Measurements from ENCODE around the gene AURKAIP1. TPM values are rescaled to one million over a fixed set of nuclear protein-coding genes. Genes with fewer than 3 reads are reported as not detected.

AURKAIP1 gene
- total and polyA plus RNA-seq, 2 of the 13 experiments (the other 11 are each of a cell fraction or from before 2014, with no cell fraction given) = 69.5 to 175 TPM

- TF ChIP-seq ZNF646 (CRISPR knock-in tag; IDR thresholded peaks at IDR 0.05) (no peak), ZNF772 (CRISPR knock-in tag; IDR thresholded peaks at IDR 0.05) (no peak), ARNT (IDR thresholded peaks at IDR 0.05) (no peak), ZNF879 (CRISPR knock-in tag; IDR thresholded peaks at IDR 0.05) (no peak), CBFB (CRISPR knock-in tag; IDR thresholded peaks at IDR 0.05) (0 out of 2 replicates have a peak, but pooled peaks have one; percentile 35), ZNF644 (CRISPR knock-in tag; IDR thresholded peaks at IDR 0.05; ENCODE audit: low read depth) (no peak), NONO (IDR thresholded peaks at IDR 0.05) (no peak), NONO (CRISPR knock-in tag; conservative IDR thresholded peaks at IDR 0.05) (peak; percentile 61; the same call in 1 of the 2 replicates), ZBTB7A (CRISPR knock-in tag; IDR thresholded peaks at IDR 0.05) (peak; percentile 95), ZSCAN29 (CRISPR knock-in tag; conservative IDR thresholded peaks at IDR 0.05) (0 out of 2 replicates have a peak, but pooled peaks have one; percentile 53), ZNF720 (CRISPR knock-in tag; IDR thresholded peaks at IDR 0.05) (no peak), HDAC1 (CRISPR knock-in tag; IDR thresholded peaks at IDR 0.05) (peak; percentile 77), ATF3 (CRISPR knock-in tag; IDR thresholded peaks at IDR 0.05) (no peak), FOXK2 (IDR thresholded peaks at IDR 0.05) (no peak), NCOA2 (CRISPR knock-in tag; IDR thresholded peaks at IDR 0.05) (peak; percentile 58; the same call in 1 of the 2 replicates), HDAC2 (CRISPR knock-in tag; IDR thresholded peaks at IDR 0.05) (peak; percentile 82), ZNF740 (CRISPR knock-in tag; IDR thresholded peaks at IDR 0.05) (no peak; the same call in 1 of the 2 replicates), PATZ1 (CRISPR knock-in tag; IDR thresholded peaks at IDR 0.05) (peak; percentile 96), ZNF230 (CRISPR knock-in tag; IDR thresholded peaks at IDR 0.05) (0 out of 2 replicates have a peak, but pooled peaks have one; percentile 40), NR2F2 (IDR thresholded peaks at IDR 0.05; ENCODE audit: borderline replicate concordance, low read depth) (no peak), ZGPAT (CRISPR knock-in tag; IDR thresholded peaks at IDR 0.05) (no peak; the same call in 1 of the 2 replicates), DMAP1 (CRISPR knock-in tag; IDR thresholded peaks at IDR 0.05) (0 out of 2 replicates have a peak, but pooled peaks have one; percentile 71)
These were observed 46.3 kb upstream of the AURKAIP1 start, which contains the start of gene ANKRD65 (continued) for GRCh38 chr1:1421147-1421906.
